HCEC 1CT (cell line): ENCODE measurements around the gene FBXL2.
"Not testable (repeated sequence)": the region's sequence is repeated elsewhere in the genome, so short reads cannot be mapped to it uniquely, and the experiment has no call there.

Experiments
- DNase-seq: peaks from one replicate; pipeline ENCODE4 v3.0.0-alpha.2; 2017

FBXL2 gene

GRCh38 chr3:33317963-33318709, 40.9 kb downstream of the FBXL2 start:
- DNase-seq, result no peak

GRCh38 chr3:33318710-33319380, 41.6 kb downstream of the FBXL2 start:
- DNase-seq, result no peak

- DNase-seq, result peak; percentile 40
These were observed 45.2 kb downstream of the FBXL2 start for GRCh38 chr3:33322412-33322811.

- DNase-seq, result peak; percentile 10
These were observed 54.2 kb downstream of the FBXL2 start for GRCh38 chr3:33331414-33331813.

- DNase-seq, result no peak
These were observed 57.1 kb downstream of the FBXL2 start for GRCh38 chr3:33334364-33334763.

- DNase-seq, result not testable (repeated sequence)
These were observed 61.8 kb downstream of the FBXL2 start for GRCh38 chr3:33338936-33339465.

GRCh38 chr3:33339758-33340157, 62.5 kb downstream of the FBXL2 start:
- no peak for DNase-seq

GRCh38 chr3:33355611-33356010, 78.4 kb downstream of the FBXL2 start:
- peak; percentile 29 for DNase-seq

- DNase-seq, result no peak
These were observed 81.0 kb downstream of the FBXL2 start for GRCh38 chr3:33358172-33358781.

- peak; percentile 84 for DNase-seq
These were observed 83.0 kb downstream of the FBXL2 start for GRCh38 chr3:33360136-33360825.

GRCh38 chr3:33363113-33363800, 86.0 kb downstream of the FBXL2 start:
- no peak for DNase-seq

GRCh38 chr3:33364060-33364459, 86.8 kb downstream of the FBXL2 start:
- no peak for DNase-seq

- DNase-seq, result peak; percentile 5
These were observed 87.4 kb downstream of the FBXL2 start for GRCh38 chr3:33364531-33365128.

GRCh38 chr3:33372218-33373081, 95.2 kb downstream of the FBXL2 start:
- peak; percentile 79 for DNase-seq

GRCh38 chr3:33373082-33373437, 95.8 kb downstream of the FBXL2 start:
- DNase-seq, result no peak

- DNase-seq, result no peak
These were observed 100.2 kb downstream of the FBXL2 start for GRCh38 chr3:33377489-33377888.

GRCh38 chr3:33377931-33378330, 100.7 kb downstream of the FBXL2 start:
- peak; percentile 75 for DNase-seq

GRCh38 chr3:33380653-33381052, 103.4 kb downstream of the FBXL2 start:
- no peak for DNase-seq

GRCh38 chr3:33383951-33384350, 106.7 kb downstream of the FBXL2 start:
- no peak for DNase-seq

GRCh38 chr3:33385423-33385822, 108.2 kb downstream of the FBXL2 start:
- DNase-seq, result no peak

- DNase-seq, result no peak
These were observed 109.4 kb downstream of the FBXL2 start for GRCh38 chr3:33386631-33387030.
